Bronchial epithelial cell (primary cell): ENCODE data around the gene SEC14L3. TPM values are rescaled to one million over a fixed set of nuclear protein-coding genes. Genes with fewer than 3 reads are reported as not detected.
"Not testable (repeated sequence)": the region's sequence is repeated elsewhere in the genome, so short reads cannot be mapped to it uniquely, and the experiment has no call there.

ENCODE experiments used
- DNase-seq: peaks from one replicate; pipeline ENCODE4 v3.0.0-alpha.2; 2010; ENCODE audit warnings: low read depth
- FAIRE-seq: peaks from 2 replicates; lab custom pipeline; 2011; peaks lifted over from hg19 to GRCh38; lab: Jason Lieb, UNC
- H3K27me3 ChIP-seq: 2 replicates; pipeline ENCODE4 v1.5.1; 2011; ENCODE audit warnings: low read length; ENCODE audit not compliant: control insufficient read depth, insufficient read depth
- H3K36me3 ChIP-seq: 2 replicates; pipeline ENCODE4 v1.5.1; 2011; ENCODE audit warnings: low read length; ENCODE audit not compliant: control insufficient read depth, insufficient read depth
- H3K4me3 ChIP-seq: 2 replicates; pipeline ENCODE4 v1.5.1; 2011; ENCODE audit warnings: mild to moderate bottlenecking, low read depth, low read length, control low read depth
- CTCF ChIP-seq: IDR thresholded peaks from 2 replicates; pipeline ENCODE4 v1.5.1; 2011; ENCODE audit warnings: mild to moderate bottlenecking, moderate library complexity, low read length, control low read depth, inconsistent platforms; ENCODE audit not compliant: insufficient read depth, severe bottlenecking
- total RNA-seq: library from RNA; depleted of rRNA; stranded (reverse); fragments of >200 nt; gene quantifications from 2 replicates; pipeline ENCODE4 v1.2.1, GENCODE V29; 2014

Gene SEC14L3
- total RNA-seq, 1 donor from 2014 or later, result not detected

- H3K4me3 ChIP-seq, result no peak overlapping the region
- TF ChIP-seq CTCF, result no peak
- H3K27me3 ChIP-seq, result peaks cover 8% of the 10 kb centered on the region
- DNase-seq (no peak), FAIRE-seq (no peak)
- no peaks in the 10 kb centered on the region for H3K36me3 ChIP-seq
Observed at GRCh38 chr22:30452861-30453260, 19.0 kb downstream of the SEC14L3 start.

GRCh38 chr22:30451488-30451887, 20.3 kb downstream of the SEC14L3 start:
- not testable (repeated sequence) for FAIRE-seq, H3K27me3 ChIP-seq, H3K4me3 ChIP-seq, DNase-seq, H3K36me3 ChIP-seq

GRCh38 chr22:30447656-30448055, 24.2 kb downstream of the SEC14L3 start:
- Histone ChIP-seq H3K36me3 (no peaks in the 10 kb centered on the region), H3K27me3 (peaks cover 8% of the 10 kb centered on the region), H3K4me3 (no peak overlapping the region)
- no peak for FAIRE-seq
- no peak for TF ChIP-seq CTCF
- no peak for DNase-seq

GRCh38 chr22:30445438-30446145, 26.2 kb downstream of the SEC14L3 start:
- TF ChIP-seq CTCF, result no peak
- FAIRE-seq, result no peak
- peak; percentile 37 for DNase-seq
- H3K27me3 ChIP-seq, result peaks cover 1% of the 10 kb centered on the region
- H3K36me3 ChIP-seq, result no peaks in the 10 kb centered on the region
- no peak overlapping the region for H3K4me3 ChIP-seq

GRCh38 chr22:30444632-30445437, 27.0 kb downstream of the SEC14L3 start:
- Histone ChIP-seq H3K4me3 (no peak overlapping the region), H3K27me3 (no peaks in the 10 kb centered on the region), H3K36me3 (no peaks in the 10 kb centered on the region)
- FAIRE-seq (no peak), DNase-seq (peak; percentile 43)
- peak; percentile 84 for TF ChIP-seq CTCF

- FAIRE-seq (no peak), DNase-seq (no peak)
- Histone ChIP-seq H3K36me3 (no peaks in the 10 kb centered on the region), H3K27me3 (no peaks in the 10 kb centered on the region), H3K4me3 (no peak overlapping the region)
- no peak for TF ChIP-seq CTCF
Observed at GRCh38 chr22:30441088-30441487, 30.7 kb downstream of the SEC14L3 start.
